Smooth muscle cell (in vitro differentiated cells): ENCODE measurements around the gene TOR4A. TPM values are rescaled to one million over a fixed set of nuclear protein-coding genes. Genes with fewer than 3 reads are reported as not detected.

Experiments used
- DNase-seq: peaks from one replicate; lab custom pipeline; 2025; ENCODE audit not compliant: unreplicated experiment; lab: John Stamatoyannopoulos, UW
- H2AFZ ChIP-seq: fragments of 200-600 bp; sonication (generic); 2 replicates; pipeline ENCODE4 v1.6.0; 2016; ENCODE audit warnings: antibody characterized with exemption, low read depth, mild to moderate bottlenecking
- H3F3A ChIP-seq: fragments of 200-600 bp; sonication (generic); 2 replicates; pipeline ENCODE4 v1.6.0; 2017; ENCODE audit warnings: antibody characterized with exemption, low read depth
- H3K27ac ChIP-seq: fragments of 200-600 bp; sonication (generic); 2 replicates; pipeline ENCODE4 v1.5.1; 2016; ENCODE audit warnings: low read depth, mild to moderate bottlenecking
- H3K27me3 ChIP-seq: fragments of 200-600 bp; sonication (generic); 2 replicates; pipeline ENCODE4 v1.6.1; 2016; ENCODE audit warnings: low read depth, mild to moderate bottlenecking
- H3K36me3 ChIP-seq: fragments of 200-600 bp; sonication (generic); 2 replicates; pipeline ENCODE4 v1.5.1; 2016; ENCODE audit warnings: low read depth
- H3K4me1 ChIP-seq: fragments of 200-600 bp; sonication (generic); 2 replicates; pipeline ENCODE4 v1.5.1; 2016; ENCODE audit warnings: low read depth
- H3K4me2 ChIP-seq: fragments of 200-600 bp; sonication (generic); 2 replicates; pipeline ENCODE4 v1.6.0; 2016; ENCODE audit warnings: mild to moderate bottlenecking
- H3K4me3 ChIP-seq: fragments of 200-600 bp; sonication (generic); 2 replicates; pipeline ENCODE4 v1.5.1; 2016; ENCODE audit warnings: mild to moderate bottlenecking
- H3K79me2 ChIP-seq: fragments of 200-600 bp; sonication (generic); 2 replicates; pipeline ENCODE4 v1.6.0; 2016; ENCODE audit warnings: low read depth, mild to moderate bottlenecking
- H3K9ac ChIP-seq: fragments of 200-600 bp; sonication (generic); 2 replicates; pipeline ENCODE4 v1.6.0; 2016; ENCODE audit warnings: low read depth
- H3K9me3 ChIP-seq: fragments of 200-600 bp; sonication (generic); replicated peaks from 2 replicates; pipeline ENCODE4 v1.5.1; 2016; ENCODE audit warnings: low read depth
- H4K20me1 ChIP-seq: fragments of 200-600 bp; sonication (generic); 2 replicates; pipeline ENCODE4 v1.6.0; 2016; ENCODE audit warnings: low read depth
- WGBS: methylation state at CpG from one replicate; pipeline ENCODE4 v1.1.7; 2016; ENCODE audit warnings: low lambda C conversion rate; 5-methylcytosine and 5-hydroxymethylcytosine counted together
- polyA plus RNA-seq: library from polyadenylated mRNA; unstranded; fragments of >200 nt; fragmentation: Nextera tagmentation; extraction: Ambion mirVana; gene quantifications from 2 replicates; pipeline ENCODE4 v1.2.1, GENCODE V29; 2016
- total RNA-seq: library from RNA; depleted of rRNA; stranded (reverse); fragments of >200 nt; gene quantifications from 2 replicates; pipeline ENCODE4 v1.2.3, GENCODE V29; 2014
- TF ChIP-seq, protein P1 (sequence below): fragments of 200-600 bp; sonication (generic); IDR thresholded peaks from 2 replicates; pipeline ENCODE4 v1.5.1; 2017; ENCODE audit warnings: borderline replicate concordance, mild to moderate bottlenecking, antibody characterized with exemption; ENCODE audit not compliant: insufficient read depth, poor library complexity, severe bottlenecking

The TOR4A gene
- total and polyA plus RNA-seq, 2 experiments from 2014 or later, result 5.5 to 6.3 TPM

- Histone ChIP-seq H3K79me2 (no peaks in the 10 kb centered on the region), H3K4me2 (no peak overlapping the region), H3K9ac (no peak overlapping the region), H3K27me3 (no peaks in the 10 kb centered on the region), H2AFZ (no peak overlapping the region), H3K27ac (no peak overlapping the region), H3K36me3 (no peaks in the 10 kb centered on the region), H4K20me1 (no peaks in the 10 kb centered on the region), H3F3A (no peaks in the 10 kb centered on the region), H3K9me3 (no peaks in the 10 kb centered on the region), H3K4me3 (no peak overlapping the region), H3K4me1 (peaks cover 26% of the 10 kb centered on the region)
- 84% methylated on average over 39 of the region's 42 CpGs for whole genome bisulfite sequencing
- no peak for DNase-seq
- TF ChIP-seq, protein P1, sequence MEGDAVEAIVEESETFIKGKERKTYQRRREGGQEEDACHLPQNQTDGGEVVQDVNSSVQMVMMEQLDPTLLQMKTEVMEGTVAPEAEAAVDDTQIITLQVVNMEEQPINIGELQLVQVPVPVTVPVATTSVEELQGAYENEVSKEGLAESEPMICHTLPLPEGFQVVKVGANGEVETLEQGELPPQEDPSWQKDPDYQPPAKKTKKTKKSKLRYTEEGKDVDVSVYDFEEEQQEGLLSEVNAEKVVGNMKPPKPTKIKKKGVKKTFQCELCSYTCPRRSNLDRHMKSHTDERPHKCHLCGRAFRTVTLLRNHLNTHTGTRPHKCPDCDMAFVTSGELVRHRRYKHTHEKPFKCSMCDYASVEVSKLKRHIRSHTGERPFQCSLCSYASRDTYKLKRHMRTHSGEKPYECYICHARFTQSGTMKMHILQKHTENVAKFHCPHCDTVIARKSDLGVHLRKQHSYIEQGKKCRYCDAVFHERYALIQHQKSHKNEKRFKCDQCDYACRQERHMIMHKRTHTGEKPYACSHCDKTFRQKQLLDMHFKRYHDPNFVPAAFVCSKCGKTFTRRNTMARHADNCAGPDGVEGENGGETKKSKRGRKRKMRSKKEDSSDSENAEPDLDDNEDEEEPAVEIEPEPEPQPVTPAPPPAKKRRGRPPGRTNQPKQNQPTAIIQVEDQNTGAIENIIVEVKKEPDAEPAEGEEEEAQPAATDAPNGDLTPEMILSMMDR, result no peak
Measured at GRCh38 chr9:137314561-137315560, 37.3 kb downstream of the TOR4A start.

- no peak overlapping the region for H3K27ac ChIP-seq
- TF ChIP-seq, protein P1, result no peak
- H3K9ac ChIP-seq, result no peak overlapping the region
- WGBS, result 68% methylated on average over 10 of the region's 18 CpGs
- no peaks in the 10 kb centered on the region for H3K27me3 ChIP-seq
- DNase-seq, result no peak
- peak overlapping the region; percentile 39 for H3K4me3 ChIP-seq
- peaks cover 26% of the 10 kb centered on the region for H3K4me1 ChIP-seq
- no peaks in the 10 kb centered on the region for H3F3A ChIP-seq
- peak overlapping the region; percentile 90 for H3K4me2 ChIP-seq
- no peaks in the 10 kb centered on the region for H4K20me1 ChIP-seq
- no peak overlapping the region for H2AFZ ChIP-seq
- H3K9me3 ChIP-seq, result no peaks in the 10 kb centered on the region
- no peaks in the 10 kb centered on the region for H3K79me2 ChIP-seq
- no peaks in the 10 kb centered on the region for H3K36me3 ChIP-seq
Measured at GRCh38 chr9:137315581-137316011, 38.1 kb downstream of the TOR4A start.

GRCh38 chr9:137316012-137316981 lies 38.8 kb downstream of the TOR4A start:
- Histone ChIP-seq H3K9me3 (no peaks in the 10 kb centered on the region), H3K4me2 (peak overlapping the region; percentile 90), H3K9ac (no peak overlapping the region), H3K27ac (no peak overlapping the region), H4K20me1 (no peaks in the 10 kb centered on the region), H3K27me3 (no peaks in the 10 kb centered on the region), H3K79me2 (no peaks in the 10 kb centered on the region), H3F3A (no peaks in the 10 kb centered on the region), H3K4me3 (peak overlapping the region; percentile 39), H3K4me1 (peaks cover 26% of the 10 kb centered on the region), H2AFZ (no peak overlapping the region), H3K36me3 (no peaks in the 10 kb centered on the region)
- 23% methylated on average over 30 of the region's 83 CpGs for WGBS
- TF ChIP-seq, protein P1, result no peak
- DNase-seq, result no peak
